Measurements from ENCODE around the gene RGP1. TPM values are rescaled to one million over a fixed set of nuclear protein-coding genes. Genes with fewer than 3 reads are reported as not detected.
A peak's percentile ranks its signal among the peaks of the same experiment; 100 is the strongest.

RGP1 gene
- total RNA-seq, 2 experiments from 2014 or later = 13.5 to 27.1 TPM

DNA sequence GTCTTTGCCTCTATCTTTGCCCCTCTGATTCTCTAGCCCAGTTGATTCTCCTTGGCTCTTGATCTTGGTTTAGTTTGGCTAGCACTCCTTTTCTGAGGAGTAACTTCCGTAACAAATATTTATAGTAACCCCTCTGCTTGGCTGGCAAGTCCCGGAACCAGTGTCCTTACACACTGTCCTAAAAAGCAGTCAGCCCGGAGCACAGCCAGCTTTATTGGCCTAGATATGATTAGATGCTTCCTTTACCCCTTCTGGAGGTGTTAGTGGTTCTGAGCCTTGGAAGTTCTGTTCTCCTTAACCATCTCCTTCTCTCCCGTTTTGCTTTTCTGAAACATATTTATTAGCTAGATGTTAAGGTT is 22.0 kb downstream of the RGP1 start:
- Histone ChIP-seq H3K4me1 (ENCODE audit: insufficient read depth, low read length, poor library complexity, severe bottlenecking) (peaks cover 65% of the 10 kb centered on the region), H4K20me1 (ENCODE audit: insufficient read depth, low read length) (no peaks in the 10 kb centered on the region), H3K27ac (ENCODE audit: low read depth, low read length, poor library complexity, severe bottlenecking) (no peak overlapping the region), H3K36me3 (ENCODE audit: insufficient read depth, low read length) (no peaks in the 10 kb centered on the region), H3K79me2 (ENCODE audit: insufficient read depth, low read depth, low read length) (peaks cover 4% of the 10 kb centered on the region; the same call in 1 of the 2 replicates), H3K4me2 (ENCODE audit: low read length) (peak overlapping the region; percentile 4), H3K4me3 (ENCODE audit: low read depth, low read length, poor library complexity, severe bottlenecking) (no peak overlapping the region), H3K9me2 (ENCODE audit: insufficient read depth, low read length) (no peaks in the 10 kb centered on the region), H2AFZ (ENCODE audit: low read length) (no peak overlapping the region), H3K9me3 (ENCODE audit: low read length) (no peaks in the 10 kb centered on the region)
- TF ChIP-seq, protein P1, sequence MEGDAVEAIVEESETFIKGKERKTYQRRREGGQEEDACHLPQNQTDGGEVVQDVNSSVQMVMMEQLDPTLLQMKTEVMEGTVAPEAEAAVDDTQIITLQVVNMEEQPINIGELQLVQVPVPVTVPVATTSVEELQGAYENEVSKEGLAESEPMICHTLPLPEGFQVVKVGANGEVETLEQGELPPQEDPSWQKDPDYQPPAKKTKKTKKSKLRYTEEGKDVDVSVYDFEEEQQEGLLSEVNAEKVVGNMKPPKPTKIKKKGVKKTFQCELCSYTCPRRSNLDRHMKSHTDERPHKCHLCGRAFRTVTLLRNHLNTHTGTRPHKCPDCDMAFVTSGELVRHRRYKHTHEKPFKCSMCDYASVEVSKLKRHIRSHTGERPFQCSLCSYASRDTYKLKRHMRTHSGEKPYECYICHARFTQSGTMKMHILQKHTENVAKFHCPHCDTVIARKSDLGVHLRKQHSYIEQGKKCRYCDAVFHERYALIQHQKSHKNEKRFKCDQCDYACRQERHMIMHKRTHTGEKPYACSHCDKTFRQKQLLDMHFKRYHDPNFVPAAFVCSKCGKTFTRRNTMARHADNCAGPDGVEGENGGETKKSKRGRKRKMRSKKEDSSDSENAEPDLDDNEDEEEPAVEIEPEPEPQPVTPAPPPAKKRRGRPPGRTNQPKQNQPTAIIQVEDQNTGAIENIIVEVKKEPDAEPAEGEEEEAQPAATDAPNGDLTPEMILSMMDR (conservative IDR thresholded peaks at IDR 0.05; ENCODE audit: low read length) = no peak
- TF ChIP-seq EZH2phosphoT487 (IDR thresholded peaks at IDR 0.05; ENCODE audit: borderline replicate concordance, low read depth, low read length) = no peak
- ChIA-PET CTCF (ENCODE audit: unreplicated experiment) (no interaction called here), POLR2A (interaction anchor here (0.7 to 2.0 kb wide), 6 partner anchors 8 to 135 kb away, joined by 3 to 9 read pairs (median 4); partner anchors contain the start of genes GBA2 and RGP1)
- no peak for DNase-seq (ENCODE audit: low spot score)
- intact Hi-C loops (cut with micrococcal nuclease; ENCODE audit: unreplicated experiment) = no loop called here
- BruUV-seq (replicated peaks) = no TSS peak

DNA sequence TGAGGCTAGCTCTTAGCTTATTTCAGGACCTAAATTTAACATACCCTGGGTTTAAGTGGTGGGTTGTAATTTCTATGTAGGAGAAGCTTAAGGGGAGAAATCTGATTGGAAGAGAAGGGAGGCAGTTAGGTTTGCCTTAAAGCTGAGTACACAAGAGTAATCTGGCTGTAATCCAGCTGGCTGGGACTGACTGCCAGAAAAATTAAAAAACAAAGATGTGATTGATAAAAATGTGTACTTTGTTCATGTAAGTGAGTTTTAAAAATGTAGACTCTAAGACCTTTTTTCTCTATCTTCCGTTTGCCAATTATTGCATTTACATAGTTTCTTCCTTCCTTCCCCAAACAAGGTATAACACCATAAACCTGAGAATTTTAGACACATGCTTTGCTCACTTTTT is 22.4 kb downstream of the RGP1 start:
- TF ChIP-seq, protein P1 (conservative IDR thresholded peaks at IDR 0.05; ENCODE audit: low read length) = no peak
- no peak for TF ChIP-seq EZH2phosphoT487 (IDR thresholded peaks at IDR 0.05; ENCODE audit: borderline replicate concordance, low read depth, low read length)
- no peaks in the 10 kb centered on the region for H3K36me3 ChIP-seq (ENCODE audit: insufficient read depth, low read length)
- POLR2A ChIA-PET = interaction anchor here (1.1 to 2.0 kb wide), 5 partner anchors 9 to 136 kb away, joined by 3 to 9 read pairs (median 5); partner anchors contain the start of genes GBA2 and RGP1
- H3K27ac ChIP-seq (ENCODE audit: low read depth, low read length, poor library complexity, severe bottlenecking) = no peak overlapping the region
- H3K4me3 ChIP-seq (ENCODE audit: low read depth, low read length, poor library complexity, severe bottlenecking) = no peak overlapping the region
- H2AFZ ChIP-seq (ENCODE audit: low read length) = no peak overlapping the region
- no TSS peak for BruUV-seq (replicated peaks)
- no peaks in the 10 kb centered on the region for H3K9me3 ChIP-seq (ENCODE audit: low read length)
- no peak for DNase-seq (ENCODE audit: low spot score)
- no peaks in the 10 kb centered on the region; the same call in 1 of the 2 replicates for H3K79me2 ChIP-seq (ENCODE audit: insufficient read depth, low read depth, low read length)
- H4K20me1 ChIP-seq (ENCODE audit: insufficient read depth, low read length) = no peaks in the 10 kb centered on the region
- CTCF ChIA-PET (ENCODE audit: unreplicated experiment) = no interaction called here
- intact Hi-C loops (cut with micrococcal nuclease; ENCODE audit: unreplicated experiment) = no loop called here
- H3K4me2 ChIP-seq (ENCODE audit: low read length) = peak overlapping the region; percentile 4; the same call in 1 of the 2 replicates
- H3K4me1 ChIP-seq (ENCODE audit: insufficient read depth, low read length, poor library complexity, severe bottlenecking) = peaks cover 65% of the 10 kb centered on the region
- no peaks in the 10 kb centered on the region for H3K9me2 ChIP-seq (ENCODE audit: insufficient read depth, low read length)

- no peaks in the 10 kb centered on the region; the same call in 1 of the 2 replicates for H3K79me2 ChIP-seq (ENCODE audit: insufficient read depth, low read depth, low read length)
- no TSS peak for BruUV-seq (replicated peaks)
- H3K27ac ChIP-seq (ENCODE audit: low read depth, low read length, poor library complexity, severe bottlenecking) = no peak overlapping the region
- no peak for DNase-seq (ENCODE audit: low spot score)
- intact Hi-C loops (cut with micrococcal nuclease; ENCODE audit: unreplicated experiment) = no loop called here
- H3K9me3 ChIP-seq (ENCODE audit: low read length) = no peaks in the 10 kb centered on the region
- no peaks in the 10 kb centered on the region for H3K36me3 ChIP-seq (ENCODE audit: insufficient read depth, low read length)
- H3K9me2 ChIP-seq (ENCODE audit: insufficient read depth, low read length) = no peaks in the 10 kb centered on the region
- peaks cover 65% of the 10 kb centered on the region for H3K4me1 ChIP-seq (ENCODE audit: insufficient read depth, low read length, poor library complexity, severe bottlenecking)
- TF ChIP-seq, protein P1 (conservative IDR thresholded peaks at IDR 0.05; ENCODE audit: low read length) = no peak
- H2AFZ ChIP-seq (ENCODE audit: low read length) = no peak overlapping the region
- POLR2A ChIA-PET = interaction anchor here (0.6 to 2.0 kb wide), 7 partner anchors 9 to 1357 kb away, joined by 3 to 9 read pairs (median 4); partner anchors contain the start of genes GBA2 and RGP1
- no peaks in the 10 kb centered on the region for H4K20me1 ChIP-seq (ENCODE audit: insufficient read depth, low read length)
- no peak overlapping the region for H3K4me3 ChIP-seq (ENCODE audit: low read depth, low read length, poor library complexity, severe bottlenecking)
- no peak overlapping the region for H3K4me2 ChIP-seq (ENCODE audit: low read length)
- CTCF ChIA-PET (ENCODE audit: unreplicated experiment) = interaction anchor here (1.2 kb wide), 1 partner anchor 24 kb away, joined by 4 read pairs; no protein-coding TSS in a partner anchor
These were observed 22.9 kb downstream of the RGP1 start for GRCh38 chr9:35771943-35772342.
